K562 (cell line): ENCODE data around the gene ERF. TPM values are rescaled to one million over a fixed set of nuclear protein-coding genes. Genes with fewer than 3 reads are reported as not detected.

Source experiments
- ARID1B ChIP-seq: fragments of 450-650 bp; IDR thresholded peaks from 2 replicates; pipeline ENCODE4 v1.6.1; 2016; ENCODE audit warnings: antibody characterized with exemption, mild to moderate bottlenecking, inconsistent platforms
- ARID2 ChIP-seq: fragments of 450-650 bp; IDR thresholded peaks from 2 replicates; pipeline ENCODE4 v1.6.1; 2017; ENCODE audit warnings: antibody characterized with exemption, mild to moderate bottlenecking
- CBX2 ChIP-seq: fragments of 200-600 bp; sonication (generic); IDR thresholded peaks from one replicate; pipeline ENCODE4 v1.6.1; 2012; ENCODE audit warnings: mild to moderate bottlenecking, low read length, inconsistent platforms; ENCODE audit not compliant: insufficient read depth, poor library complexity, severe bottlenecking
- CUX1 ChIP-seq: fragments of 200-800 bp; sonication (Bioruptor generic); IDR thresholded peaks from 2 replicates; pipeline ENCODE4 v1.6.1; 2016; ENCODE audit warnings: missing genetic modification characterization, missing compliant biosample characterization
- GABPB1 ChIP-seq: sonication (generic); formaldehyde crosslinking; IDR thresholded peaks from 2 replicates; pipeline ENCODE4 v1.8.0; 2022; ENCODE audit warnings: mild to moderate bottlenecking, missing genetic modification reagents
- HINFP ChIP-seq: fragments of 450-650 bp; conservative IDR thresholded peaks from 2 replicates; pipeline ENCODE4 v1.6.1; 2016; ENCODE audit warnings: missing genetic modification characterization, low read depth, mild to moderate bottlenecking, control low read depth, missing compliant biosample characterization
- KLF1 ChIP-seq: fragments of 450-650 bp; IDR thresholded peaks from 2 replicates; pipeline ENCODE4 v1.6.1; 2016; ENCODE audit warnings: missing genetic modification characterization, missing compliant biosample characterization
- MLLT1 ChIP-seq, 2 experiments: fragments of 450-650 bp; IDR thresholded peaks; 2 replicates each; pipeline ENCODE4 v1.6.1; 2016
- MNT ChIP-seq, 2 experiments: fragments of 450-650 bp; conservative IDR thresholded peaks; 2 replicates each; pipeline ENCODE4 v1.6.1; 2017; ENCODE audit warnings: mild to moderate bottlenecking in 2 of 2, moderate library complexity in 2 of 2
- MTF1 ChIP-seq: fragments of 250-450 bp; sonication (Bioruptor Pico); IDR thresholded peaks from 2 replicates; pipeline ENCODE4 v1.9.0; 2021; ENCODE audit warnings: moderate library complexity, mild to moderate bottlenecking, inconsistent platforms, borderline replicate concordance
- MYC ChIP-seq, 2 experiments: fragments of 250-450 bp in 1 of 2; sonication (Bioruptor Pico) in 1 of 2; IDR thresholded peaks; 2 replicates each; pipeline versions ENCODE4 v1.5.1 to v1.6.1; 2012 to 2021; ENCODE audit warnings: low read depth in 2 of 2, borderline replicate concordance in 1 of 2, improper control_type of control experiment in 1 of 2, low read length in 1 of 2, mild to moderate bottlenecking in 1 of 2, moderate library complexity in 1 of 2
- PURB ChIP-seq: sonication (generic); formaldehyde crosslinking; IDR thresholded peaks from 2 replicates; pipeline ENCODE4 v1.9.0; 2021; ENCODE audit warnings: low read depth, mild to moderate bottlenecking, missing genetic modification reagents
- SP1 ChIP-seq: sonication (generic); formaldehyde crosslinking; IDR thresholded peaks from 2 replicates; pipeline ENCODE4 v1.8.1; 2022; ENCODE audit warnings: mild to moderate bottlenecking, missing genetic modification reagents
- SRSF9 ChIP-seq: fragments of 200-400 bp; formaldehyde crosslinking; IDR thresholded peaks from 2 replicates; pipeline ENCODE4 v1.6.1; 2017; ENCODE audit warnings: low read depth, low read length, borderline replicate concordance
- polyA plus RNA-seq, 8 experiments: library from polyadenylated mRNA; depleted of rRNA in 4 of 8; stranded (reverse) in 5 of 8; unstranded in 3 of 8; fragments of >200 nt; fragmentation: Nextera tagmentation in 2 of 8; fragmentation: Illumina TruSeq in 1 of 8; extraction: Ambion mirVana in 2 of 8; extraction: Trizol in 1 of 8; gene quantifications; 2 replicates each; pipeline versions ENCODE4 v1.2.1 to v1.2.3, GENCODE V29; 2011 to 2014; ENCODE audit warnings: inconsistent platforms in 1 of 8, missing spikeins in 1 of 8
- total RNA-seq, 7 experiments: library from RNA; depleted of rRNA in 6 of 7; stranded (reverse); fragments of >200 nt in 6 of 7; fragmentation: Illumina TruSeq in 2 of 7; extraction: Trizol in 2 of 7; gene quantifications; 2 replicates each; pipeline versions ENCODE4 v1.2.1 to v1.2.3, GENCODE V29; 2011 to 2021; ENCODE audit warnings: low replicate concordance in 1 of 7

The ERF gene
- total and polyA plus RNA-seq, 9 of the 15 experiments (the other 6 are each of a cell fraction or from before 2014, with no cell fraction given) = 0.03 to 75.4 (median 27.0) TPM

GRCh38 chr19:42253245-42254088 lies 1.5 kb downstream of the ERF start (continued):
- 0 out of 2 replicates have a peak, but pooled peaks have one; percentile 19 for TF ChIP-seq GABPB1 (CRISPR knock-in tag)
- 0 out of 4 replicates have a peak, but pooled peaks of 1 of the 2 experiments have one; percentile 24 for TF ChIP-seq MLLT1 (IDR thresholded peaks at IDR 0.05)
- TF ChIP-seq HINFP (tag) = peak; percentile 92
- no peak for TF ChIP-seq KLF1
- TF ChIP-seq SP1 (CRISPR knock-in tag) = no peak
- TF ChIP-seq MYC (IDR thresholded peaks at IDR 0.05; ENCODE audit: low read depth, low read length) = peak; percentile 15; the same call in 1 of the 2 replicates
- no peak for TF ChIP-seq MYC (CRISPR knock-in tag; IDR thresholded peaks at IDR 0.05; ENCODE audit: borderline replicate concordance, low read depth)
- TF ChIP-seq PURB (CRISPR knock-in tag) = no peak
- TF ChIP-seq ARID1B = 0 out of 2 replicates have a peak, but pooled peaks have one; percentile 8
- TF ChIP-seq CBX2 = no peak
- no peak for TF ChIP-seq SRSF9
- no peak for TF ChIP-seq MTF1
- no peak for TF ChIP-seq CUX1
- peak; percentile 62 to 67; a peak in 3 of 4 replicates for TF ChIP-seq MNT (conservative IDR thresholded peaks at IDR 0.05)
- no peak for TF ChIP-seq ARID2
